Measurements from ENCODE around the gene WNK3. TPM values are rescaled to one million over a fixed set of nuclear protein-coding genes. Genes with fewer than 3 reads are reported as not detected.

The WNK3 gene
- polyA plus RNA-seq, 1 experiment, result 0.82 TPM

GRCh38 chrX:54166915-54167314 is 190.9 kb downstream of the WNK3 start:
- no peaks in the 10 kb centered on the region for H3K27me3 ChIP-seq (ENCODE audit: control insufficient read depth, insufficient read depth, low read length)
- TF ChIP-seq, protein P1, sequence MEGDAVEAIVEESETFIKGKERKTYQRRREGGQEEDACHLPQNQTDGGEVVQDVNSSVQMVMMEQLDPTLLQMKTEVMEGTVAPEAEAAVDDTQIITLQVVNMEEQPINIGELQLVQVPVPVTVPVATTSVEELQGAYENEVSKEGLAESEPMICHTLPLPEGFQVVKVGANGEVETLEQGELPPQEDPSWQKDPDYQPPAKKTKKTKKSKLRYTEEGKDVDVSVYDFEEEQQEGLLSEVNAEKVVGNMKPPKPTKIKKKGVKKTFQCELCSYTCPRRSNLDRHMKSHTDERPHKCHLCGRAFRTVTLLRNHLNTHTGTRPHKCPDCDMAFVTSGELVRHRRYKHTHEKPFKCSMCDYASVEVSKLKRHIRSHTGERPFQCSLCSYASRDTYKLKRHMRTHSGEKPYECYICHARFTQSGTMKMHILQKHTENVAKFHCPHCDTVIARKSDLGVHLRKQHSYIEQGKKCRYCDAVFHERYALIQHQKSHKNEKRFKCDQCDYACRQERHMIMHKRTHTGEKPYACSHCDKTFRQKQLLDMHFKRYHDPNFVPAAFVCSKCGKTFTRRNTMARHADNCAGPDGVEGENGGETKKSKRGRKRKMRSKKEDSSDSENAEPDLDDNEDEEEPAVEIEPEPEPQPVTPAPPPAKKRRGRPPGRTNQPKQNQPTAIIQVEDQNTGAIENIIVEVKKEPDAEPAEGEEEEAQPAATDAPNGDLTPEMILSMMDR (IDR thresholded peaks at IDR 0.05; ENCODE audit: low read depth, low read length), result no peak
- no peak for DNase-seq (ENCODE audit: low read depth, low spot score)
- ChIA-PET POLR2A (no interaction called here), CTCF (no interaction called here)
- no peaks in the 10 kb centered on the region for H3K9me3 ChIP-seq (ENCODE audit: control insufficient read depth, insufficient read depth, low read length)
- no peak overlapping the region for H3K4me3 ChIP-seq (ENCODE audit: low read depth, low read length)
- no peak overlapping the region for H3K27ac ChIP-seq (ENCODE audit: low read depth, low read length)

- no peaks in the 10 kb centered on the region for H3K27me3 ChIP-seq (ENCODE audit: control insufficient read depth, insufficient read depth, low read length)
- H3K4me3 ChIP-seq (ENCODE audit: low read depth, low read length), result no peak overlapping the region
- no peaks in the 10 kb centered on the region for H3K9me3 ChIP-seq (ENCODE audit: control insufficient read depth, insufficient read depth, low read length)
- ChIA-PET POLR2A (no interaction called here), CTCF (no interaction called here)
- TF ChIP-seq, protein P1 (IDR thresholded peaks at IDR 0.05; ENCODE audit: low read depth, low read length), result no peak
- H3K27ac ChIP-seq (ENCODE audit: low read depth, low read length), result no peak overlapping the region
- DNase-seq (ENCODE audit: low read depth, low spot score), result no peak
These were observed 200.3 kb downstream of the WNK3 start for GRCh38 chrX:54157561-54157960.

Small RNA genes lying within 50 kb of the gene (small RNA-seq; reads per million reads assigned to genes)
- gene AL589872.1 (ENCODE audit: insufficient read length, low read depth), result not detected
- gene RNU6-434P (ENCODE audit: insufficient read length, low read depth), result not detected

Other genes starting within 250 kb of the WNK3 start
- 4.2 and 4.7 TPM in 2 replicates for gene FAM120C, start 174.8 kb downstream of the WNK3 start, polyA plus RNA-seq (2011; rRNA removed)
- 15.2 and 17.8 TPM in 2 replicates for gene TSR2, start 82.4 kb upstream of the WNK3 start, polyA plus RNA-seq (2011; rRNA removed)
- gene FGD1, start 138.2 kb upstream of the WNK3 start, polyA plus RNA-seq (2011; rRNA removed), result 4.1 and 5.2 TPM in 2 replicates
- gene GNL3L, start 172.2 kb upstream of the WNK3 start, polyA plus RNA-seq (2011; rRNA removed), result 25.6 and 26.4 TPM in 2 replicates